ENCODE data around the gene PPFIA2. TPM values are rescaled to one million over a fixed set of nuclear protein-coding genes. Genes with fewer than 3 reads are reported as not detected.

PPFIA2 gene
- total RNA-seq, 3 donors from 2014 or later: 1.1 to 2.9 (median 2.6) TPM

- ATAC-seq: no peak
- DNase-seq: no peak
- no peak for TF ChIP-seq CTCF (IDR thresholded peaks at IDR 0.05)
- Histone ChIP-seq H3K4me1 (ENCODE audit: low read depth) (no peaks in the 10 kb centered on the region), H3K9me3 (no peaks in the 10 kb centered on the region), H3K4me3 (no peak overlapping the region), H3K36me3 (ENCODE audit: low read depth) (no peaks in the 10 kb centered on the region)
- intact Hi-C loops (cut with DNase I, micrococcal nuclease): no loop called here
These were observed 458.7 kb downstream of the PPFIA2 start for GRCh38 chr12:81300454-81300853.

GRCh38 chr12:81297601-81298000 is 461.5 kb downstream of the PPFIA2 start:
- no peak for ATAC-seq
- H3K36me3 ChIP-seq (ENCODE audit: low read depth): no peaks in the 10 kb centered on the region
- H3K4me3 ChIP-seq: no peak overlapping the region
- H3K4me1 ChIP-seq (ENCODE audit: low read depth): no peaks in the 10 kb centered on the region
- DNase-seq: no peak
- H3K9me3 ChIP-seq: no peaks in the 10 kb centered on the region
- intact Hi-C loops (cut with DNase I, micrococcal nuclease): no loop called here
- TF ChIP-seq CTCF (IDR thresholded peaks at IDR 0.05): no peak

GRCh38 chr12:81296556-81297305 is 462.4 kb downstream of the PPFIA2 start:
- no peak for TF ChIP-seq CTCF (IDR thresholded peaks at IDR 0.05)
- Histone ChIP-seq H3K36me3 (ENCODE audit: low read depth) (no peaks in the 10 kb centered on the region), H3K4me3 (no peak overlapping the region), H3K4me1 (ENCODE audit: low read depth) (no peaks in the 10 kb centered on the region), H3K9me3 (no peaks in the 10 kb centered on the region)
- intact Hi-C loops (cut with DNase I, micrococcal nuclease): no loop called here
- DNase-seq (peak in 1 of 3 donors; percentile 4), ATAC-seq (no peak)

GRCh38 chr12:81295251-81295650 is 463.9 kb downstream of the PPFIA2 start:
- Histone ChIP-seq H3K9me3 (no peaks in the 10 kb centered on the region), H3K4me3 (no peak overlapping the region), H3K4me1 (ENCODE audit: low read depth) (no peaks in the 10 kb centered on the region), H3K36me3 (ENCODE audit: low read depth) (no peaks in the 10 kb centered on the region)
- DNase-seq (no peak), ATAC-seq (no peak)
- no peak for TF ChIP-seq CTCF (IDR thresholded peaks at IDR 0.05)
- intact Hi-C loops (cut with DNase I, micrococcal nuclease): no loop called here

GRCh38 chr12:81294325-81295190 is 464.6 kb downstream of the PPFIA2 start:
- no peak for DNase-seq
- no peak for TF ChIP-seq CTCF (IDR thresholded peaks at IDR 0.05)

More at GRCh38 chr12:81294325-81295190, 464.6 kb downstream of the PPFIA2 start:
- ATAC-seq: no peak
- H3K4me1 ChIP-seq (ENCODE audit: low read depth): no peaks in the 10 kb centered on the region
- no peaks in the 10 kb centered on the region for H3K9me3 ChIP-seq
- intact Hi-C loops (cut with DNase I, micrococcal nuclease): no loop called here
- H3K4me3 ChIP-seq: no peak overlapping the region
- no peaks in the 10 kb centered on the region for H3K36me3 ChIP-seq (ENCODE audit: low read depth)

All from mucosa of descending colon (tissue), 3 donors.